Caco-2 (cell line): ENCODE results near the gene LRBA. TPM values are rescaled to one million over a fixed set of nuclear protein-coding genes. Genes with fewer than 3 reads are reported as not detected.

Experiments used
- BruUV-seq: library from RNA; stranded (reverse); fragments of 400-500 nt; replicated peaks from 2 replicates; lab custom pipeline; 2021; lab: Mats Ljungman, UMichigan
- CTCF ChIA-PET: fragments of 300-600 bp; sonication (Branson Sonifier 250); formaldehyde crosslinking; loops from one replicate; lab custom pipeline; 2022; ENCODE audit warnings: antibody characterized with exemption; lab: Charles Lee
- POLR2A ChIA-PET: fragments of 300-600 bp; sonication (Branson Sonifier 250); formaldehyde crosslinking; loops from one replicate; lab custom pipeline; 2022; ENCODE audit warnings: antibody characterized with exemption; lab: Charles Lee
- DNase-seq, 2 experiments: peaks; one replicate each; pipeline versions ENCODE4 v3.0.0 to v3.0.0-alpha.2; 2020 to 2022
- H3K27me3 ChIP-seq: replicated peaks from 2 replicates; pipeline ENCODE4 v1.6.0; 2011; ENCODE audit warnings: low read length; ENCODE audit not compliant: control insufficient read depth, insufficient read depth
- H3K36me3 ChIP-seq: 2 replicates; pipeline ENCODE4 v1.5.1; 2011; ENCODE audit warnings: low read length; ENCODE audit not compliant: control insufficient read depth, insufficient read depth
- H3K4me1 ChIP-seq: fragments of 250-450 bp; sonication (Bioruptor Pico); 2 replicates; pipeline ENCODE4 v1.5.1; 2020; ENCODE audit warnings: mild to moderate bottlenecking
- H3K4me3 ChIP-seq: 2 replicates; pipeline ENCODE4 v1.5.1; 2011; ENCODE audit warnings: low read depth, mild to moderate bottlenecking, control low read depth, low read length
- H3K9me3 ChIP-seq: fragments of 250-450 bp; sonication (Bioruptor Pico); 2 replicates; pipeline ENCODE4 v1.5.1; 2020; ENCODE audit warnings: mild to moderate bottlenecking, moderate library complexity
- H3K27ac Mint-ChIP-seq: one replicate; pipeline ENCODE4 v1.8.0; 2022; ENCODE audit warnings: mixed read lengths; ENCODE audit not compliant: unreplicated experiment
- H3K27me3 Mint-ChIP-seq: one replicate; pipeline ENCODE4 v1.8.0; 2022; ENCODE audit warnings: mixed read lengths; ENCODE audit not compliant: insufficient read depth, unreplicated experiment
- H3K36me3 Mint-ChIP-seq: one replicate; pipeline ENCODE4 v1.8.0; 2022; ENCODE audit warnings: mild to moderate bottlenecking, mixed read lengths; ENCODE audit not compliant: insufficient read depth, unreplicated experiment
- H3K4me1 Mint-ChIP-seq: one replicate; pipeline ENCODE4 v1.8.0; 2022; ENCODE audit warnings: low read depth, mixed read lengths; ENCODE audit not compliant: unreplicated experiment
- H3K4me3 Mint-ChIP-seq: one replicate; pipeline ENCODE4 v1.8.0; 2022; ENCODE audit warnings: mild to moderate bottlenecking, moderate library complexity, mixed read lengths; ENCODE audit not compliant: unreplicated experiment
- H3K9me3 Mint-ChIP-seq: one replicate; pipeline ENCODE4 v1.8.0; 2022; ENCODE audit warnings: mixed read lengths; ENCODE audit not compliant: unreplicated experiment
- intact Hi-C: fragments of 100-400 bp; cut with micrococcal nuclease; formaldehyde crosslinking; loops from one replicate; pipeline ENCODE4 v1.10.0; 2022; ENCODE audit not compliant: unreplicated experiment
- total RNA-seq: library from RNA; stranded (reverse); gene quantifications from 2 replicates; pipeline ENCODE4 v1.2.3, GENCODE V29; 2022
- TF ChIP-seq, protein P1 (sequence below), 2 experiments: fragments of 200-600 bp in 1 of 2; IDR thresholded peaks; 1 replicate in 1 of 2; 2 replicates in 1 of 2; pipeline versions ENCODE4 v1.5.1 to v1.8.0; 2011 to 2022; ENCODE audit warnings: antibody characterized with exemption in 1 of 2, control low read depth in 1 of 2, inconsistent platforms in 1 of 2, low read depth in 1 of 2, low read length in 1 of 2, mild to moderate bottlenecking in 1 of 2, moderate library complexity in 1 of 2; ENCODE audit not compliant: insufficient read depth in 1 of 2, severe bottlenecking in 1 of 2, unreplicated experiment in 1 of 2

The LRBA gene
- total RNA-seq, 1 experiment from 2014 or later = 53.2 TPM

GRCh38 chr4:150253965-150254630 lies 761.0 kb downstream of the LRBA start:
- POLR2A ChIA-PET = no interaction called here
- no peaks in the 10 kb centered on the region for H3K27me3 ChIP-seq
- intact Hi-C loops = no loop called here

DNA sequence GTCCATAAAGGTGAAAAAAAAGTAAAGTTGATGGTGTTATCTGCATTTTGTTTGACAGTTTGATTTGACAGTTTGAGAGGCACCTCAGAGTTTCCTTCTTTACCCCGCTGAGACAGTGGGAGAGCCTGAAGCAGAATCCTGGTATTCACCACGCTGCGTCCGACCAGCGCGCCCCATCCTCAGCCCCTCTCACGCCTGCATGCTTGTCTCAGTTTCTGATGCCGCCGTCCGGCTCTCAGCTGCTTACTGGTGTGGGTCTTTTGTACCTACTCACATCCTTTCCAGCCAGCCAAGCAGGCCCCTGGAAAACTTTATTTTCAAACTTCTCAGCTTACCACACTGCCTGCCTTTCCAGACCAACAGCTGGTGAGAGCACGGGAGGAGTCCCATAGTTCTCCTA lies 761.7 kb downstream of the LRBA start:
- Mint-ChIP-seq H3K36me3 (peaks cover 27% of the 10 kb centered on the region), H3K9me3 (no peaks in the 10 kb centered on the region), H3K4me1 (peaks cover 27% of the 10 kb centered on the region), H3K27me3 (no peaks in the 10 kb centered on the region), H3K27ac (no peak overlapping the region), H3K4me3 (no peak overlapping the region)
- no peaks in the 10 kb centered on the region for H3K27me3 ChIP-seq
- H3K4me1 ChIP-seq = peaks cover 23% of the 10 kb centered on the region
- intact Hi-C loops = no loop called here
- POLR2A ChIA-PET = no interaction called here
- H3K36me3 ChIP-seq = no peaks in the 10 kb centered on the region
- TF ChIP-seq, protein P1, sequence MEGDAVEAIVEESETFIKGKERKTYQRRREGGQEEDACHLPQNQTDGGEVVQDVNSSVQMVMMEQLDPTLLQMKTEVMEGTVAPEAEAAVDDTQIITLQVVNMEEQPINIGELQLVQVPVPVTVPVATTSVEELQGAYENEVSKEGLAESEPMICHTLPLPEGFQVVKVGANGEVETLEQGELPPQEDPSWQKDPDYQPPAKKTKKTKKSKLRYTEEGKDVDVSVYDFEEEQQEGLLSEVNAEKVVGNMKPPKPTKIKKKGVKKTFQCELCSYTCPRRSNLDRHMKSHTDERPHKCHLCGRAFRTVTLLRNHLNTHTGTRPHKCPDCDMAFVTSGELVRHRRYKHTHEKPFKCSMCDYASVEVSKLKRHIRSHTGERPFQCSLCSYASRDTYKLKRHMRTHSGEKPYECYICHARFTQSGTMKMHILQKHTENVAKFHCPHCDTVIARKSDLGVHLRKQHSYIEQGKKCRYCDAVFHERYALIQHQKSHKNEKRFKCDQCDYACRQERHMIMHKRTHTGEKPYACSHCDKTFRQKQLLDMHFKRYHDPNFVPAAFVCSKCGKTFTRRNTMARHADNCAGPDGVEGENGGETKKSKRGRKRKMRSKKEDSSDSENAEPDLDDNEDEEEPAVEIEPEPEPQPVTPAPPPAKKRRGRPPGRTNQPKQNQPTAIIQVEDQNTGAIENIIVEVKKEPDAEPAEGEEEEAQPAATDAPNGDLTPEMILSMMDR (IDR thresholded peaks at IDR 0.05; ENCODE audit: insufficient read depth in 1 of 2, low read depth in 1 of 2, low read length in 1 of 2, severe bottlenecking in 1 of 2, unreplicated experiment in 1 of 2) = no peak
- DNase-seq = no peak
- CTCF ChIA-PET = no interaction called here
- no peaks in the 10 kb centered on the region for H3K9me3 ChIP-seq
- no peak overlapping the region for H3K4me3 ChIP-seq
- BruUV-seq = no TSS peak

More at GRCh38 chr4:150253965-150254630, 761.0 kb downstream of the LRBA start:
- no peak overlapping the region for H3K4me3 ChIP-seq
- no peak overlapping the region for H3K4me3 Mint-ChIP-seq
- no peaks in the 10 kb centered on the region for H3K9me3 ChIP-seq
- peaks cover 25% of the 10 kb centered on the region for H3K4me1 Mint-ChIP-seq
- DNase-seq = no peak
- no TSS peak for BruUV-seq
- H3K27me3 Mint-ChIP-seq = no peaks in the 10 kb centered on the region
- H3K36me3 Mint-ChIP-seq = peaks cover 27% of the 10 kb centered on the region
- H3K27ac Mint-ChIP-seq = no peak overlapping the region
- H3K9me3 Mint-ChIP-seq = no peaks in the 10 kb centered on the region
- CTCF ChIA-PET = no interaction called here
- peaks cover 25% of the 10 kb centered on the region for H3K4me1 ChIP-seq
- TF ChIP-seq, protein P1 (IDR thresholded peaks at IDR 0.05; ENCODE audit: insufficient read depth in 1 of 2, low read depth in 1 of 2, low read length in 1 of 2, severe bottlenecking in 1 of 2, unreplicated experiment in 1 of 2) = no peak
- H3K36me3 ChIP-seq = no peaks in the 10 kb centered on the region

DNA sequence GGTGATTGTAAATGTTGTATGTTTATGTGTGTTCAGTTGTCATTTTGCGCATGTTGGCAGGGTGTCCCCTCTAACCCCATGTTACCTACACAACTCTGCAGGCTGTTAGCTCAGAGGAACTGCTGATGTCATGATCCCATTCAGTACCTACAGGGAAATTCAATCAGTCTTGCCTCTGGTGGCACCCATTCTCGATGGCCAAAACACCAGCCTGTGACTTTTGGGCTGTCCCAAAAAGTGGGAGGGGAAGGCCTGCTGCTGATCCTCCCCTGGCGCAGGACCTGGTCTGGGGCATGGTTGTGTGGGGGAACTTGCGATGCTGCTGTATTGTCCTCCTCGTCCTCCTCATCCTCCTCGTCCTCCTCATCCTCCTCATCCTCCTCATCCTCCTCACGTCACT lies 762.3 kb downstream of the LRBA start:
- peaks cover 16% of the 10 kb centered on the region for H3K4me1 ChIP-seq
- Mint-ChIP-seq H3K36me3 (peaks cover 27% of the 10 kb centered on the region), H3K9me3 (no peaks in the 10 kb centered on the region), H3K27me3 (no peaks in the 10 kb centered on the region), H3K4me3 (no peak overlapping the region), H3K27ac (no peak overlapping the region), H3K4me1 (peaks cover 22% of the 10 kb centered on the region)
- no peaks in the 10 kb centered on the region for H3K27me3 ChIP-seq
- intact Hi-C loops = no loop called here
- no peaks in the 10 kb centered on the region for H3K36me3 ChIP-seq
- no peak for DNase-seq
- no peaks in the 10 kb centered on the region for H3K9me3 ChIP-seq
- TF ChIP-seq, protein P1 (IDR thresholded peaks at IDR 0.05; ENCODE audit: insufficient read depth in 1 of 2, low read depth in 1 of 2, low read length in 1 of 2, severe bottlenecking in 1 of 2, unreplicated experiment in 1 of 2) = no peak
- no TSS peak for BruUV-seq
- no peak overlapping the region for H3K4me3 ChIP-seq
- POLR2A ChIA-PET = no interaction called here
- CTCF ChIA-PET = no interaction called here
